Measurements from ENCODE around the gene KRTAP4-11. TPM values are rescaled to one million over a fixed set of nuclear protein-coding genes. Genes with fewer than 3 reads are reported as not detected.

The KRTAP4-11 gene
- total and polyA plus RNA-seq, 5 experiments from 2014 or later = not detected

DNA sequence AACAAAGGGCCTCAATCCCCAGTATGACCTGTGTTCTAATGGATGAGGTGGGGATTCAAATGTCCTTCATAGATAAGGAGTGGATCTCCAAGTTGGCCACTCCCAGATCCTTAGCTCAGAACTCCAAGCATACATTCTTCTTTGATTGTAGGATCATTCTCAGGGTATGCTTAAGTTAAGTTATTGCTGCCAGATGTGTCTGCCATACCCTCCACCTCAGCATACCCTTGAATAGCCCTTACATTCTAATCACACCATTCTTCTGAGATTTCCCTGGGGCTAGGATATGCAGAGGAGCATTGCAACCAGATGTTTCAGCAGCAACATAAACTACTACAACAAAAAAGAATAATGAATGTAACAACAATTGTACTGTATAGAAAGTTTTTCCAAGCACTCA lies 50.9 kb downstream of the KRTAP4-11 start:
- Mint-ChIP-seq H3K36me3 (no peaks in the 10 kb centered on the region), H3K4me1 (peaks cover 0 to 6% (median 1%) of the 10 kb centered on the region in 4 donors), H3K27ac (no peak overlapping the region), H3K4me3 (no peak overlapping the region), H3K9me3 (no peaks in the 10 kb centered on the region), H3K27me3 (peaks cover 0 to 7% (median 2%) of the 10 kb centered on the region in 5 donors)
- ATAC-seq (no peak), DNase-seq (no peak)
- POLR2A ChIA-PET = no interaction called here

Other genes with a start within 250 kb of the KRTAP4-11 start
Only the 30 nearest of the 38 such genes appear.
- gene KRT40, start 134.0 kb downstream of the KRTAP4-11 start, total RNA-seq = not detected
- not detected for gene KRT40, start 134.0 kb downstream of the KRTAP4-11 start, polyA plus RNA-seq
- not detected for gene KRTAP3-3, start 124.2 kb downstream of the KRTAP4-11 start, total RNA-seq
- gene KRTAP3-3, start 124.2 kb downstream of the KRTAP4-11 start, polyA plus RNA-seq = not detected
- not detected for gene KRTAP3-2, start 118.5 kb downstream of the KRTAP4-11 start, total RNA-seq
- not detected for gene KRTAP3-2, start 118.5 kb downstream of the KRTAP4-11 start, polyA plus RNA-seq
- gene KRTAP3-1, start 109.2 kb downstream of the KRTAP4-11 start, total RNA-seq = not detected
- not detected for gene KRTAP3-1, start 109.2 kb downstream of the KRTAP4-11 start, polyA plus RNA-seq
- gene KRTAP1-5, start 91.2 kb downstream of the KRTAP4-11 start, total RNA-seq = not detected
- not detected for gene KRTAP1-5, start 91.2 kb downstream of the KRTAP4-11 start, polyA plus RNA-seq
- not detected for gene KRTAP1-4, start 88.2 kb downstream of the KRTAP4-11 start, total RNA-seq
- gene KRTAP1-4, start 88.2 kb downstream of the KRTAP4-11 start, polyA plus RNA-seq = not detected
- gene KRTAP1-3, start 83.5 kb downstream of the KRTAP4-11 start, total RNA-seq = not detected
- gene KRTAP1-3, start 83.5 kb downstream of the KRTAP4-11 start, polyA plus RNA-seq = not detected
- not detected for gene KRTAP1-1, start 76.9 kb downstream of the KRTAP4-11 start, total RNA-seq
- gene KRTAP1-1, start 76.9 kb downstream of the KRTAP4-11 start, polyA plus RNA-seq = not detected
- not detected for gene KRTAP2-1, start 71.1 kb downstream of the KRTAP4-11 start, total RNA-seq
- not detected for gene KRTAP2-1, start 71.1 kb downstream of the KRTAP4-11 start, polyA plus RNA-seq
- gene KRTAP2-2, start 63.1 kb downstream of the KRTAP4-11 start, total RNA-seq = not detected
- gene KRTAP2-2, start 63.1 kb downstream of the KRTAP4-11 start, polyA plus RNA-seq = not detected
- gene KRTAP2-3, start 58.3 kb downstream of the KRTAP4-11 start, total RNA-seq = not detected
- gene KRTAP2-3, start 58.3 kb downstream of the KRTAP4-11 start, polyA plus RNA-seq = not detected
- not detected for gene KRTAP2-4, start 52.5 kb downstream of the KRTAP4-11 start, total RNA-seq
- not detected for gene KRTAP2-4, start 52.5 kb downstream of the KRTAP4-11 start, polyA plus RNA-seq
- not detected for gene KRTAP4-7, start 34.2 kb downstream of the KRTAP4-11 start, total RNA-seq
- not detected for gene KRTAP4-7, start 34.2 kb downstream of the KRTAP4-11 start, polyA plus RNA-seq
- gene KRTAP4-8, start 20.2 kb downstream of the KRTAP4-11 start, total RNA-seq = not detected
- not detected for gene KRTAP4-8, start 20.2 kb downstream of the KRTAP4-11 start, polyA plus RNA-seq
- not detected for gene KRTAP4-16, start 16.2 kb downstream of the KRTAP4-11 start, total RNA-seq
- gene KRTAP4-16, start 16.2 kb downstream of the KRTAP4-11 start, polyA plus RNA-seq = not detected
- gene KRTAP4-9, start 13.0 kb downstream of the KRTAP4-11 start, total RNA-seq = not detected
- not detected for gene KRTAP4-9, start 13.0 kb downstream of the KRTAP4-11 start, polyA plus RNA-seq
- not detected for gene KRTAP4-12, start 5.8 kb upstream of the KRTAP4-11 start, total RNA-seq
- under 1 TPM in 1 of 3 donors, not detected in 2; 0.15 TPM for gene KRTAP4-12, start 5.8 kb upstream of the KRTAP4-11 start, polyA plus RNA-seq
- not detected for gene KRTAP4-6, start 22.2 kb upstream of the KRTAP4-11 start, total RNA-seq
- gene KRTAP4-6, start 22.2 kb upstream of the KRTAP4-11 start, polyA plus RNA-seq = not detected
- not detected for gene KRTAP4-5, start 31.5 kb upstream of the KRTAP4-11 start, total RNA-seq
- gene KRTAP4-5, start 31.5 kb upstream of the KRTAP4-11 start, polyA plus RNA-seq = not detected
- not detected for gene KRTAP4-4, start 42.4 kb upstream of the KRTAP4-11 start, total RNA-seq
- gene KRTAP4-4, start 42.4 kb upstream of the KRTAP4-11 start, polyA plus RNA-seq = not detected
- not detected for gene KRTAP4-3, start 49.8 kb upstream of the KRTAP4-11 start, total RNA-seq
- not detected for gene KRTAP4-3, start 49.8 kb upstream of the KRTAP4-11 start, polyA plus RNA-seq
- gene KRTAP4-2, start 59.8 kb upstream of the KRTAP4-11 start, total RNA-seq = not detected
- gene KRTAP4-2, start 59.8 kb upstream of the KRTAP4-11 start, polyA plus RNA-seq = not detected
- not detected for gene KRTAP4-1, start 66.5 kb upstream of the KRTAP4-11 start, total RNA-seq
- gene KRTAP4-1, start 66.5 kb upstream of the KRTAP4-11 start, polyA plus RNA-seq = not detected
- not detected for gene KRTAP9-1, start 71.5 kb upstream of the KRTAP4-11 start, total RNA-seq
- not detected for gene KRTAP9-1, start 71.5 kb upstream of the KRTAP4-11 start, polyA plus RNA-seq
- not detected for gene KRTAP9-2, start 108.3 kb upstream of the KRTAP4-11 start, total RNA-seq
- gene KRTAP9-2, start 108.3 kb upstream of the KRTAP4-11 start, polyA plus RNA-seq = not detected
- gene KRTAP9-3, start 114.1 kb upstream of the KRTAP4-11 start, total RNA-seq = not detected
- not detected for gene KRTAP9-3, start 114.1 kb upstream of the KRTAP4-11 start, polyA plus RNA-seq
- not detected for gene KRTAP9-8, start 119.6 kb upstream of the KRTAP4-11 start, total RNA-seq
- not detected for gene KRTAP9-8, start 119.6 kb upstream of the KRTAP4-11 start, polyA plus RNA-seq
- not detected for gene KRTAP9-4, start 131.3 kb upstream of the KRTAP4-11 start, total RNA-seq
- gene KRTAP9-4, start 131.3 kb upstream of the KRTAP4-11 start, polyA plus RNA-seq = not detected
- not detected for gene KRTAP9-9, start 137.0 kb upstream of the KRTAP4-11 start, total RNA-seq
- not detected for gene KRTAP9-9, start 137.0 kb upstream of the KRTAP4-11 start, polyA plus RNA-seq
- gene KRTAP9-6, start 147.0 kb upstream of the KRTAP4-11 start, total RNA-seq = not detected
- gene KRTAP9-6, start 147.0 kb upstream of the KRTAP4-11 start, polyA plus RNA-seq = not detected